ENCODE results near the gene GDF10. TPM values are rescaled to one million over a fixed set of nuclear protein-coding genes. Genes with fewer than 3 reads are reported as not detected.

The GDF10 gene
- polyA plus RNA-seq, 4 donors, result 0.63 to 1.6 TPM; not detected in 2

GRCh38 chr10:47362199-47362598 is 62.2 kb downstream of the GDF10 start:
- no peak overlapping the region for H3K4me3 ChIP-seq (ENCODE audit: low read depth in 1 of 3, low read length in 3 of 3)
- WGBS, 3 donors, result 74 to 84% (median 83%) methylated on average over 3 of the region's 3 CpGs

More at GRCh38 chr10:47362199-47362598, 62.2 kb downstream of the GDF10 start:
- peaks cover 0 to 4% (median 0%) of the 10 kb centered on the region in 3 donors for H3K36me3 ChIP-seq (ENCODE audit: control insufficient read depth in 3 of 3, insufficient read depth in 2 of 3, low read depth in 1 of 3, low read length in 3 of 3)
- FAIRE-seq (no peak), DNase-seq (no peak)
- H3K4me1 ChIP-seq (ENCODE audit: control insufficient read depth in 3 of 3, insufficient read depth in 2 of 3, low read depth in 1 of 3, low read length in 2 of 3), result peaks cover 0 to 28% (median 6%) of the 10 kb centered on the region in 3 donors
- H3K27ac ChIP-seq (ENCODE audit: low read depth in 1 of 3, low read length in 2 of 3), result peak overlapping the region in 1 of 3 donors; percentile 24
- no peaks in the 10 kb centered on the region for H3K27me3 ChIP-seq (ENCODE audit: control insufficient read depth in 3 of 3, insufficient read depth in 3 of 3, low read length in 3 of 3)
- no peaks in the 10 kb centered on the region for H3K9me3 ChIP-seq (ENCODE audit: control insufficient read depth in 2 of 2, insufficient read depth in 1 of 2, low read depth in 1 of 2, low read length in 1 of 2)

Other genes with a start within 250 kb of the GDF10 start
- gene GDF2, start 22.3 kb downstream of the GDF10 start, polyA plus RNA-seq, result not detected
- under 1 TPM in 2 of 4 donors, not detected in 2; 0.01 to 0.03 TPM for gene RBP3, start 48.2 kb downstream of the GDF10 start, polyA plus RNA-seq
- 10 to 100 TPM in 2 of 4 donors, 1 to 10 TPM in 2; 2.7 to 40.0 (median 12.2) TPM for gene ZNF488, start 84.1 kb downstream of the GDF10 start, polyA plus RNA-seq
- 1 to 10 TPM in 1 of 4 donors, under 1 TPM in 3; 0.07 to 3.4 (median 0.45) TPM for gene ANXA8, start 183.9 kb downstream of the GDF10 start, polyA plus RNA-seq
- gene FAM25G, start 191.5 kb downstream of the GDF10 start, polyA plus RNA-seq, result 100 to 1,000 TPM in 1 of 4 donors, 10 to 100 TPM in 1, not detected in 2; 46.7 to 272 TPM
- 10 to 100 TPM; 12.3 to 81.2 (median 29.9) TPM for gene AGAP9, start 223.4 kb downstream of the GDF10 start, polyA plus RNA-seq

Measured in small intestine (tissue), 7 donors.